ENCODE results near the gene PPEF2.

The PPEF2 gene

GRCh38 chr4:75895744-75896314, 6.4 kb downstream of the PPEF2 start:
- Histone ChIP-seq H3K27ac (ENCODE audit: low read depth, low read length) (no peak overlapping the region), H3K27me3 (ENCODE audit: control insufficient read depth, insufficient read depth, low read length) (no peaks in the 10 kb centered on the region), H3K4me3 (ENCODE audit: low read depth, low read length) (no peak overlapping the region), H3K4me1 (ENCODE audit: control insufficient read depth, insufficient read depth, low read length) (no peaks in the 10 kb centered on the region), H3K9ac (ENCODE audit: low read depth, low read length) (no peak overlapping the region), H3K36me3 (ENCODE audit: control insufficient read depth, insufficient read depth, low read length) (no peaks in the 10 kb centered on the region), H3K9me3 (ENCODE audit: control insufficient read depth, insufficient read depth, low read length) (peaks cover 3% of the 10 kb centered on the region; the same call in 1 of the 2 replicates)

DNA sequence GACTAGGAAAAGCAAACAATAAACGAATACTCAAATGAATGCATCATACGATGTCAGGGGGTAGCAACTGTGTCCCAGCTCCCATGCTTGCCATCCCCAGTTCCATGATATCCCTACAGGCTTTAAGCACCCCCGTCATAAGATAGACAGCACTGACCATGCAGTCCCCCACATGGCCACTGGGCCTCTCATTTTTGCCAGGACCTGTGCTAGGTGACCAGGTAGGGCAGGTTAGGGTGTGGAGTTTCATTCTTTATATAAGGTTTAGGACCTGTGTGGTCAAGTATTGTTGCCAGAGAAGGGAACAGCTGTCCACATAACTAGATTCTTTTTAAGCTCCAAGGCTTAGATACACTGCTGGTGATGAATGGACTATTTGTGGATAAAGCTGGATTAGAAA, 9.7 kb downstream of the PPEF2 start:
- Histone ChIP-seq H3K27me3 (ENCODE audit: control insufficient read depth, insufficient read depth, low read length) (no peaks in the 10 kb centered on the region), H3K27ac (ENCODE audit: low read depth, low read length) (no peak overlapping the region), H3K4me1 (ENCODE audit: control insufficient read depth, insufficient read depth, low read length) (no peaks in the 10 kb centered on the region), H3K4me3 (ENCODE audit: low read depth, low read length) (no peak overlapping the region), H3K9me3 (ENCODE audit: control insufficient read depth, insufficient read depth, low read length) (no peaks in the 10 kb centered on the region), H3K9ac (ENCODE audit: low read depth, low read length) (no peak overlapping the region), H3K36me3 (ENCODE audit: control insufficient read depth, insufficient read depth, low read length) (no peaks in the 10 kb centered on the region)

DNA sequence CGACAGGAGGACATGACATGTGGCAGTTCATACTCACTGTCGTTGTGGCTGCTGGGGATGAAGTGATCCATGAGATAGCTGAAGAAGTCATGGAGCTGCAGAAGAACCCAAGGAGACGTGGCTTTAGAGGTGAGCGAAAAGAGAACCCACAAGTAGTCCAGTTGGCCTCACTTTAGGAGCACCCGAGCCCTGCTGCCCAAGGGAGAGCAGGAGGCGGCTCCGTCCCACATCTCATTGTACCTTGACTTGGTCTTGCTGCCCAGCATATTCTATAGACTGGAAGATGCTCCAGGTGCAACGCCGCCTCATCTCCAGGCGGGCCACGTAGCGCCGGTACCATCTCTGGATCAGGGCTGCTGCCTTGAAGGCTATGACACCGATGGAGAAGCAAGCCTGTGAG, 10.6 kb downstream of the PPEF2 start:
- Histone ChIP-seq H3K4me1 (ENCODE audit: control insufficient read depth, insufficient read depth, low read length) (no peaks in the 10 kb centered on the region), H3K9me3 (ENCODE audit: control insufficient read depth, insufficient read depth, low read length) (no peaks in the 10 kb centered on the region), H3K9ac (ENCODE audit: low read depth, low read length) (no peak overlapping the region), H3K27me3 (ENCODE audit: control insufficient read depth, insufficient read depth, low read length) (no peaks in the 10 kb centered on the region), H3K36me3 (ENCODE audit: control insufficient read depth, insufficient read depth, low read length) (no peaks in the 10 kb centered on the region), H3K4me3 (ENCODE audit: low read depth, low read length) (no peak overlapping the region), H3K27ac (ENCODE audit: low read depth, low read length) (no peak overlapping the region)

GRCh38 chr4:75889537-75890199, 12.6 kb downstream of the PPEF2 start:
- H3K9me3 ChIP-seq (ENCODE audit: control insufficient read depth, insufficient read depth, low read length) = no peaks in the 10 kb centered on the region
- no peak overlapping the region for H3K27ac ChIP-seq (ENCODE audit: low read depth, low read length)
- H3K4me1 ChIP-seq (ENCODE audit: control insufficient read depth, insufficient read depth, low read length) = no peaks in the 10 kb centered on the region
- H3K9ac ChIP-seq (ENCODE audit: low read depth, low read length) = no peak overlapping the region
- H3K27me3 ChIP-seq (ENCODE audit: control insufficient read depth, insufficient read depth, low read length) = no peaks in the 10 kb centered on the region
- no peak overlapping the region for H3K4me3 ChIP-seq (ENCODE audit: low read depth, low read length)
- H3K36me3 ChIP-seq (ENCODE audit: control insufficient read depth, insufficient read depth, low read length) = no peaks in the 10 kb centered on the region

GRCh38 chr4:75886104-75886503, 16.1 kb downstream of the PPEF2 start:
- Histone ChIP-seq H3K27ac (ENCODE audit: low read depth, low read length) (no peak overlapping the region), H3K36me3 (ENCODE audit: control insufficient read depth, insufficient read depth, low read length) (no peaks in the 10 kb centered on the region), H3K27me3 (ENCODE audit: control insufficient read depth, insufficient read depth, low read length) (no peaks in the 10 kb centered on the region), H3K9me3 (ENCODE audit: control insufficient read depth, insufficient read depth, low read length) (no peaks in the 10 kb centered on the region), H3K4me1 (ENCODE audit: control insufficient read depth, insufficient read depth, low read length) (no peaks in the 10 kb centered on the region), H3K4me3 (ENCODE audit: low read depth, low read length) (no peak overlapping the region), H3K9ac (ENCODE audit: low read depth, low read length) (no peak overlapping the region)

- Histone ChIP-seq H3K36me3 (ENCODE audit: control insufficient read depth, insufficient read depth, low read length) (no peaks in the 10 kb centered on the region), H3K27me3 (ENCODE audit: control insufficient read depth, insufficient read depth, low read length) (no peaks in the 10 kb centered on the region), H3K9me3 (ENCODE audit: control insufficient read depth, insufficient read depth, low read length) (no peaks in the 10 kb centered on the region), H3K4me3 (ENCODE audit: low read depth, low read length) (no peak overlapping the region), H3K9ac (ENCODE audit: low read depth, low read length) (no peak overlapping the region), H3K27ac (ENCODE audit: low read depth, low read length) (no peak overlapping the region), H3K4me1 (ENCODE audit: control insufficient read depth, insufficient read depth, low read length) (no peaks in the 10 kb centered on the region)
These were observed 20.8 kb downstream of the PPEF2 start for GRCh38 chr4:75881476-75881875.

DNA sequence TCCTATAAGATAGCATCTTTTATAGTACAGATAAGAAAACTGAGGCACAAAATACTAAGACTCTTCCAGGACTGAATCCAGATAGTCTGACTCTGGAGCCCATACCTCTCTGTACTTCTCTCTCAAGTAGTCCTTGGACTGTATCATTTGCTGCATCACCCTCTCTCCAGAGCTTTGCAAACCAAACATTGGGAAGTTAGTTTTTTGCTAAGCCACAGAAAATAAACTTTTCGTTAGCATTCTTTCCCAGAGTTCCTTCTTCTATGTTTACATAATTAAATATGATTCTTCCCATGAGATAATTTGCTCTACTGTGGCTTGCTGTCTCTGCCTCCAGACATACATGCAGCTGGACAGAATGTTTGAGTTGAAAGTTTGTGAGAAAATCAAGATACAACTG, 22.0 kb downstream of the PPEF2 start:
- Histone ChIP-seq H3K27me3 (ENCODE audit: control insufficient read depth, insufficient read depth, low read length) (no peaks in the 10 kb centered on the region), H3K27ac (ENCODE audit: low read depth, low read length) (no peak overlapping the region), H3K9ac (ENCODE audit: low read depth, low read length) (no peak overlapping the region), H3K4me1 (ENCODE audit: control insufficient read depth, insufficient read depth, low read length) (no peaks in the 10 kb centered on the region), H3K9me3 (ENCODE audit: control insufficient read depth, insufficient read depth, low read length) (no peaks in the 10 kb centered on the region), H3K4me3 (ENCODE audit: low read depth, low read length) (no peak overlapping the region), H3K36me3 (ENCODE audit: control insufficient read depth, insufficient read depth, low read length) (no peaks in the 10 kb centered on the region)

DNA sequence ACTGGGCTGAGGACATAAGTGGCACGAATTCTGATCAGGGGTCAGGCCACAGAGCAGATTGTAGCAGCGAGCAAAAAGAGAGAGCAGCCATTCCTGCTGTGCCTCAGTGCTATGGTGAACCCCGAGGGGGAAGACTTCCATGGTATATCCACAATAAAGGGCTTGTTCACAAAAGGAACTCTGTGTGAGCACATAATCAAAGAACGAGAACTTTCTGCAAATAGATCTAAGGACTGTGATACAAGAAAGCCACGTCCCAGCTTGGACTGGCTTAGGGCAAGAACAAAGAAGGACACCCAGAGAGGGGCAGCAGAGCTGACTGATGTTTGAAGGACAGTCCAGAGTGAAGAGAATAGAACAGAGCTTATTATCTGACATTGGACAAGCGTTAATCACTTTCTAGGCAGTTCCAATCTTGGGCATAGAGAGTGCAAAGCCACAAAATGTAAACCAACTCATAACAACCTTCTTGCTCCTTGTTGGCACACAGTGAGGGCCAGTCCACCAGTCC, 24.0 kb downstream of the PPEF2 start:
- H3K36me3 ChIP-seq (ENCODE audit: control insufficient read depth, insufficient read depth, low read length) = no peaks in the 10 kb centered on the region
- no peaks in the 10 kb centered on the region for H3K4me1 ChIP-seq (ENCODE audit: control insufficient read depth, insufficient read depth, low read length)
- no peaks in the 10 kb centered on the region for H3K27me3 ChIP-seq (ENCODE audit: control insufficient read depth, insufficient read depth, low read length)
- H3K27ac ChIP-seq (ENCODE audit: low read depth, low read length) = no peak overlapping the region
- H3K9me3 ChIP-seq (ENCODE audit: control insufficient read depth, insufficient read depth, low read length) = no peaks in the 10 kb centered on the region
- no peak overlapping the region for H3K9ac ChIP-seq (ENCODE audit: low read depth, low read length)
- H3K4me3 ChIP-seq (ENCODE audit: low read depth, low read length) = no peak overlapping the region

DNA sequence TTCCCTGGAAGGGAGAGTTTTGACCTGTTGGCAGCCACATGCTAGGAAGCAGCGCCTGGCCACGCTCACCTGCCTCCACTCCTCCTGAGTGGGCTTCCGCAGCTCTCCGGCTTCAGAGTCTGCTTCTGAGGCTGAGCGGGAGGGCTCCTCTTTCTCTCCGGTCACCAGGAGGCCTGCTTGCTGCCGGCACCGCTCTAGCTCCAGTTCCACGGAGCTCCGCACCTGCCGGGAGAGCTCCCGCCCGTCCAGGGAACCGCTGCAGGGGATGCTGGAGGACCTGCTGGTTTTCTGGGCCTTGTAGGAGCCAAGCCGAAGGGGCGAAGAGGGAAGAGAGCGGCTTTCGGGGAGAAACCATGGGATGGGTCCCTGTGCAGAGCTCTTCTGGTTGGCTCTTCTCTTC, 26.0 kb downstream of the PPEF2 start:
- no peaks in the 10 kb centered on the region for H3K4me1 ChIP-seq (ENCODE audit: control insufficient read depth, insufficient read depth, low read length)
- H3K36me3 ChIP-seq (ENCODE audit: control insufficient read depth, insufficient read depth, low read length) = no peaks in the 10 kb centered on the region
- H3K27me3 ChIP-seq (ENCODE audit: control insufficient read depth, insufficient read depth, low read length) = no peaks in the 10 kb centered on the region
- H3K9ac ChIP-seq (ENCODE audit: low read depth, low read length) = no peak overlapping the region
- H3K4me3 ChIP-seq (ENCODE audit: low read depth, low read length) = no peak overlapping the region
- H3K27ac ChIP-seq (ENCODE audit: low read depth, low read length) = no peak overlapping the region
- H3K9me3 ChIP-seq (ENCODE audit: control insufficient read depth, insufficient read depth, low read length) = no peaks in the 10 kb centered on the region

GRCh38 chr4:75869100-75869499, 33.2 kb downstream of the PPEF2 start:
- H3K36me3 ChIP-seq (ENCODE audit: control insufficient read depth, insufficient read depth, low read length) = no peaks in the 10 kb centered on the region
- H3K27ac ChIP-seq (ENCODE audit: low read depth, low read length) = no peak overlapping the region
- no peak overlapping the region for H3K9ac ChIP-seq (ENCODE audit: low read depth, low read length)
- H3K27me3 ChIP-seq (ENCODE audit: control insufficient read depth, insufficient read depth, low read length) = no peaks in the 10 kb centered on the region
- H3K9me3 ChIP-seq (ENCODE audit: control insufficient read depth, insufficient read depth, low read length) = no peaks in the 10 kb centered on the region
- H3K4me1 ChIP-seq (ENCODE audit: control insufficient read depth, insufficient read depth, low read length) = no peaks in the 10 kb centered on the region
- no peak overlapping the region for H3K4me3 ChIP-seq (ENCODE audit: low read depth, low read length)

- Histone ChIP-seq H3K9me3 (ENCODE audit: control insufficient read depth, insufficient read depth, low read length) (no peaks in the 10 kb centered on the region), H3K9ac (ENCODE audit: low read depth, low read length) (no peak overlapping the region), H3K4me1 (ENCODE audit: control insufficient read depth, insufficient read depth, low read length) (no peaks in the 10 kb centered on the region), H3K27me3 (ENCODE audit: control insufficient read depth, insufficient read depth, low read length) (no peaks in the 10 kb centered on the region), H3K4me3 (ENCODE audit: low read depth, low read length) (no peak overlapping the region), H3K27ac (ENCODE audit: low read depth, low read length) (no peak overlapping the region), H3K36me3 (ENCODE audit: control insufficient read depth, insufficient read depth, low read length) (no peaks in the 10 kb centered on the region)
These were observed 35.1 kb downstream of the PPEF2 start for GRCh38 chr4:75867130-75867529.
